Glomerular endothelial cell (primary cell): ENCODE results near the gene CD4. TPM values are rescaled to one million over a fixed set of nuclear protein-coding genes. Genes with fewer than 3 reads are reported as not detected.

Experiments
- DNase-seq: peaks from one replicate; pipeline ENCODE4 v3.0.0-alpha.2; 2011; ENCODE audit warnings: low read depth, low spot score; ENCODE audit errors: extremely low read depth
- total RNA-seq: library from RNA; depleted of rRNA; stranded (reverse); fragments of >200 nt; gene quantifications from 2 replicates; pipeline ENCODE4 v1.2.3, GENCODE V29; 2015

CD4 gene
- total RNA-seq, 1 donor from 2014 or later: not detected

DNA sequence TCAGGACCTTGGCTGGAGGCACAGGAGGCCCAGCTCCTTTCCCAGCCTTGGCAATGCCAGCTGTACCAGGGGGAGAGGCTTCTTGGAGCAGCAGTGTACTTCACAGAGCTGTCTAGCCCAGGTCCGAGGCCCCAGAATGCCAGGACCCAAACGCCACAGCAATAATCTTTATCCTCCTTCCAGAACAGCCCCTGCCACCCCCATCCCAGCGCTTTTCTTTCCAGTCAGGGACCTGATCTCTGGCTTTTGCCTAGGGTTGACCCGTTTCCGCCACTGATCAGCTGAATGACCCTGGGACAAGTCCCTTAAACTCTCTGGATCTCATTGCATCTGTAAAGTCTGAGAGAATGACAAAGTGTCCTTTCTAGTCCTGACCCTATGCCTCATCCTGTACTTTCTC, 11.9 kb upstream of the CD4 start:
- no peak for DNase-seq

DNA sequence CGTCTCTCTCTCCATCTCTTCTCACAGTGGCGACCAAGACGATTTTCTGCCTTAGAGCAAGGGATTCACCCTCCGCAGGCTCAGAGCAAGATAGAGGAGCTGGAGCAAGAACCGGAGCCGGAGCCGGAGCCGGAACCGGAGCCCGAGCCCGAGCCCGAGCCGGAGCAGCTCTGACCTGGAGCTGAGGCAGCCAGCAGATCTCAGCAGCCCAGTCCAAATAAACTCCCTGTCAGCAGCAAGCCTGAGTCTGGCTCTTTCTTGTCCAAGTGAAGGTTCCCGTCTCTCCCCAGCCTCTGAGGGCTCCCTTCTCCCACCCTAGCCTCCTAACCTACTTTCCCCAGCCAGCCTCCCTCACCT, 11.1 kb upstream of the CD4 start:
- no peak for DNase-seq

DNA sequence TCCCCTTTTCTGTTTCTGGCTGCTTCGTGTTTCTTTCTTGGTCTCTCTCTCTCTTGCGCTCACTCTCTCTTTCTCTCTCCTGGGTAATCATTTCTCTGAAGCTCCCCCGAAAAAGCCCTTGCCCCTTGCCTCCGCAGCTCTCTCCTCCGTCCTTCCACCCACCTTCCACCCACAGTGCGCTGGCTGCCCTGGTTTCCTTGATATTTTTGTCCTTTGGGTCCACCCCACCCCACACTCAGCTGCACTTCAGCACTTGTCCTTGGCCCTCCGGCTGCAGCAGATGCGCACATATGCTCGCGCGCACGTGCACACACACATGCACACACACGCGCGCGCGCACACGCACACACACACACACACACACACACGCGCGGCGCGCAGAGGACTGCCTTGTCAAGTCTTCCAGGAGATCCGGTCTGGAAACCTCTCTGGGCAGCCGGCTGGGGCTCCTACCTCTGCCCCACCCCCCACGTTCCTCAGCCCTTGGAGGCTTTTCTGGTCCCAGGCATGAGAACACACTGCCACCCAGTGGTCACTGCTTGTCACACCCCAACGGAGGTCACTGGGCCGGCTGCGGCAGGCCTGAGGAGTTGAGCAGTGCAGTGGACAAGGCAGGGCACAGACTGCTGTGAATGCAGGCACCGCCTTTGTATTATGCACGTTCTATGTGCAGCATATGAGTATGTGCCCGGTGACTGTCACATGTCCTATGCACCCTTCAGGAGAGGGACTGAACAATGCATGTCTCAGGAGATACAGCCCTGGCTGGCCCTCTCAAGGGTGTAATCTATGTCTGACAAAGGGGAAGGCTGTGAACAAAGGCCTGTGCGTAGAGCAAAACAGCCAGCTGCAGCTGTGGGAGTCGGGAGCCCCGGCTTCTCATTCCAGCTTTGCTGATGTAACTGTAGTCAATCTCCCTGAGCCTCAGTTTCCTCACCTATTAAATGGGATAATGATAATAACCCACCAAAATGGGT, 10.5 kb upstream of the CD4 start:
- DNase-seq: peak; percentile 68

DNA sequence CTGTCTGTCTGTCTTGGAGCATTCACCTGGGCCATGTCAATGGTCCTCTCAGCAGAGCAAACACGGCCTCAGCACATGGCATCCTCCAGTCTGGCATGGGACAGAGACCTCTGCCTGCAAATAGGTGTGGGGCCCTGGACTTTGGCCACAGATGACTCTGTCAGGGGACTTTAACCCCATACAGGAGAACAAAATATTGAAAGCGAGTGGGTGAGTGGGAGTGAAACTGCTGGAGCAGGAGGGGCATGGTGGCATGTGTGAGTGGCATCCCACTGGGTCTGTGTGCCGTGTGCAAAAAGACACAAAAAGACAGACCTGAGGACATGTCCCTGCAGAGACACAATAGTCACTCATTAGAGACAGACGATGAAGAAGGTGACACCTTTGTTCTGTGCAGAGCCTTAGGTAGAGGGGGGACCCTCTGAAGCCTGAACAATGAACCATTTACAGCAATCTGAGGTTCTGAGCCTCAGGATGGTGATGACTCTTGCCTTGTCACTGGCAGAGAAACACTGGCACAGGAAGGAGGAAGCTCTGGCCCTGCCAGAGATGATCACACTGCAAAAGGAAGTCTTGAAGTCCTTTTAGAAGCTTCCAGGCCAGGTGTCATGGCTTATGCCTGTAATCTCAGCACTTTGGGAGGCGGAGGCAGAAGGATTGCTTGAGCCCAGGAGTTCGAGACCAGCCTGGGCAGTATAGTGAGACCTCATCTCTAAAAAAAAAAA, 9.5 kb upstream of the CD4 start:
- DNase-seq: no peak

DNA sequence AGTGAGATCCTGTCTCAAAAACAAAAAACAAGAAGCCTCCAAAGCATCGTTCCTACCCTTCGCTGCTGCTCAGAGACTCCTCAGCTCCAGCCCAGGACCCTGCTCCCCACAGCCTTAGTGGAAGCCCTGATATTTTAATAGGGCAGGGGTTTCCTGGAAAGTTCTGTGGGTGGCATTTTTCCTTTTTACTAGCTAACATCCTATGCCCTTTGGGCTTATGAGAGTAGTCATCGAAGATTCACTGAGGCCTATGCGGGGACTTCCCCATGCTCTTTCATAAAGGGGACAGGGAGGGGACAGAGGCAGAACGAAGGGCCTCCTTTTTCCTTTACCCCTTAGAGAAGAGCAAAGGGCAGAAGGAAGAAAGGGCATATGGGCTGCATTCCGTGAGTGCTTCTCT, 8.8 kb upstream of the CD4 start:
- no peak for DNase-seq

DNA sequence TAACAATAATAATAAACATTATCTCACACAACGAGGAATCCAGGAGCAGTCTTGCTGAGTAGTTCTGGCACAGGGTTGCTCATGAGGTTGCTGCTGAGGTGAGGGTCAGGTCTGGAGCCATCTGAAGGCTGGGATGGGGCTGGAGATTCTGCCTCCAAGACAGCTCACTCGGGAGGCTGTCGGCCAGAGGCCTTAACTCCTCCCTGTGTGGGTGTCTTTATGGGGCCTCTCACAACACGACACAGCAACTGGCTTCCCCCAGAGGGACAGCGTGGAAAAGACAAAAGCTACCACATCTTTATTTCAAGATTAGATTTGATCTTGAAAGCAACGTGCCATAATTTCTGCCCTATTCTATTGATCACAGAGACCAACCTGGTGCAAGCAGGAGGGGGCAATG, 7.2 kb upstream of the CD4 start:
- DNase-seq: no peak

DNA sequence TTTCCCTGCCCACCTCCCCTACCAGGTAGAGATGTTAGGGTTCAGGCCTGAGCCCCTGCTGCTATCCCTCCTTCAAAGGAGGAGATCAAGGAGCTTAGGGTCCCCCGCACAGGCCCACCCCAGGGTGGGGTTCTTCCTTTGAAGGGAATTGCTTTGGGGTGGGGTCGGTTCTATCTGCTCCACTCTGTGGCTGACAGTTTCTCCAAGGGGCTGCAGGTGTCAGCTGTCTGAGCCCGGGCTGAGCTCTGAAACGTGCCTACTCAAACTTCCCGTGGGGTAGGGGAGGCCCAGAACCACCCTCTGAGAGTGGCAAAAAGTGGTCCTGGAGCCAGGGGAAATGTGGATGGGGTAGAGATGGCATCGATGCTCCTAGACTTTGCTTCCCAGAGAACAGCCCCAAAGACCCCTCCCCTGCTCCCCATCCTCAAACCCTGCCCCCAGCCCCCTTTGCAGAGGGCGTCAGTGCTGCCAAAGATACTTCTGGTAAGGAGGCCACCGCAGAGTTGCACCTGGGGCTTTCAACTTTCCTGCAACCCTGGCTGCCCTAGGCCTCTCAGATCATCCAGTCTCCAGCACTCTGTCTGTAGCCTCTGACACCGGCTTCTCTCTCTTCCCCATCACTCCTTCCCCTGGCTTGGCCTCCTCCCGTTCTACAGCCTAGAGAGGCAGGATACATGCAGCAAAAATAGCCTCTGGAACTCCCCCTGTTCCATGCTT, 6.3 kb upstream of the CD4 start:
- no peak for DNase-seq

DNA sequence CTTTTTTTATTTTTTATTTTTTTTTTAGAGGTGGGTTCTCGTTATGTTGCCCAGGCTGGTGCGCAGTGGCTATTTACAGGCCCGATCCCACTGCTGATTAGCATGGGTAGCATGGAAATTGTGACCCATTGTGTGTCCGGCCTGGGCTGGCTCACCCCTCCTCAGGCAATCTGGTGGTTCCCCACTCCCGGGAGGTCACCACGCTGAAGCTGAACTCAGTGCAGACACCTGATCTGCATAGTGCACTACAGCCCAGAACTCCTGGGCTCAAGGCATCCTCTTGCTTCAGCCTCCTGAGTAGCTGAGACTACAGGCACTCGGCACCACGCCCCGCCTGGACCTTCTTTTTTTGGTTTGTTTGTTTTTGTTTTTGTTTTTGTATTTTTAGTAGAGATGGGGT, 5.5 kb upstream of the CD4 start:
- no peak for DNase-seq

DNA sequence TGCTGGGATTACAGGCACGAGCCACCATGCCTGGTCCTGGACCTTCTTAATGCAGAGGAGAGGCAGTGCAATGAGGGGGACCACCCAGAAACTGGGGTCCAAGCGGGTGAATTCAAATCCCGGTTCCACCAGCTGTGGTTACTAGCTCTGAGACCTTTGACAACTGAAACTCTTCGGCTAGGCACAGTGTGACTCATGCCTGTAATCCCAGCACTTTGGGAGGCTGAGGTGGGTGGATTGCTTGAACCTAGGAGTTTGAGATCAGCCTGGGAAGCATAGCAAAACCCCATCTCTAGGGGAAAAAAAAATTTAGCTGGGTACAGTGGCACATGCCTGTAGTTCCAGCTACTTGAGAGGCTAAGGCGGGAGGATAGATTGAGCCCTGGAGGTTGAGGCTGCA, 5.0 kb upstream of the CD4 start:
- no peak for DNase-seq

DNA sequence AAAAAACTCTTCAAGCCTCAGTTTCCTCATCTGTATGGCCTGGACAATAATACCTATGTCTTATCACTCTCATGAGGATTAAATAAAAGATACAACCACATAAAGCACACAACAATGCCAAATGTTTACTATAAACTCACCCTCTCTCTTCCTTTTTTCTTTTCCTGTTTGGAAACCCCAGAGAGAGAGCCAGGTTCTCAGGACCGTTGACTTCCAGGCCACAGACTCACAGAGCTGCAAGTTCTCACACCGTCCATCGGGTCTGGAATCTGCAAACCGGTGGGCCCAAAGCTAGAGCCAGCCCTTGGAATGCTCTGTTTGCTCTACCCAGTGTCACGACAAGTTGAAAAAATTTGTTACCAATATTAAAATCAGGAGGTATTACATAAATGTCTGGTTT, 4.6 kb upstream of the CD4 start:
- no peak for DNase-seq

DNA sequence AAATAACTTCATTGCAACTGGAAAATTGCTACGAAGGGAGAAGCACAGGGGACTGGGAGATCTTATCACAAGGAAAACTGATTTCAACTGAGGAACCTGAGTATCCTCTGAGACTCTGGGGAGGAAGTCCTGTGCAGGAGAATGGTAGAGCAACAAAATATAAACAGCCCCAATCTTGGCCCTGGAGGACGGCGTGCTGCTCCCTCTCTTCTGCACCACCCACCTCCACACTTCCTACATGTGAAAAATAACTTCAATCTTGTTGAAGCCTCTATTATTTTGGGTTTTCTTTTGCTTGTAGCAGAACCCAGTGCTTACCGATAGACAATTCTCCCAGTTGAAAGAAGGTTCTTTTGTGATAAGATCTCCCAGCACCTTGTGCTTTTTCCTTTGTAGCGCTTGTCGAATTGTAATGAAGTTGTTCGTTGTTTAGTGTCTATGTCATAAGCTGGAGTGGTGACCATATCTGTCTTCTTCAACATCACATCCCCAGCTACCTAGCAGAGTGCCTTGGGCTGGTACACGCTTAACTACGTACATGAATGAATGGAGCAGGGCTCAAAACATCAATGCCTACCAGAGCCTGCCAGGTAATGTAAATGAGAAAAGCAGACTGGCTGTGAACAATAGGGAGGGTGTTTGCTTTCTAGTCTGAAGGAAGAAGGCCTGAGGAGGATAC, 2.8 kb upstream of the CD4 start:
- no peak for DNase-seq

DNA sequence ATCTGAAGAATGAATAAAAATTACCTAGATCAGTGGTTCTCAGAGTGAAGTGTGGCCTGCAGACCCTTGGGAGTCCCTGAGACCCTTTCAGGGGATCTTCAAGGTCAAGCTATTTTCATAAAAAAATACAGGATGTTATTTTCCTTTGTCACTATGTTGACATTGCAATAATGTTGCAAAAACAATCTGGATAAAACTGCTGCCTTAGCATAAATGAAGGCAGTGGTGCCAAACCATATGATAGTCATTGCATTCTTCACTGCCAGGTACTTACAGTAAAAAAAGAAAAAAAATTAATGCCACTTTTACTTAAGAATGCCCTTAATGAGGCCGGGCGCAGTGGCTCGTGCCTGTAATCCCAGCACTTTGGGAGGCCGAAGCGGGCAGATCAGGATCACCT, 2.0 kb upstream of the CD4 start:
- no peak for DNase-seq

DNA sequence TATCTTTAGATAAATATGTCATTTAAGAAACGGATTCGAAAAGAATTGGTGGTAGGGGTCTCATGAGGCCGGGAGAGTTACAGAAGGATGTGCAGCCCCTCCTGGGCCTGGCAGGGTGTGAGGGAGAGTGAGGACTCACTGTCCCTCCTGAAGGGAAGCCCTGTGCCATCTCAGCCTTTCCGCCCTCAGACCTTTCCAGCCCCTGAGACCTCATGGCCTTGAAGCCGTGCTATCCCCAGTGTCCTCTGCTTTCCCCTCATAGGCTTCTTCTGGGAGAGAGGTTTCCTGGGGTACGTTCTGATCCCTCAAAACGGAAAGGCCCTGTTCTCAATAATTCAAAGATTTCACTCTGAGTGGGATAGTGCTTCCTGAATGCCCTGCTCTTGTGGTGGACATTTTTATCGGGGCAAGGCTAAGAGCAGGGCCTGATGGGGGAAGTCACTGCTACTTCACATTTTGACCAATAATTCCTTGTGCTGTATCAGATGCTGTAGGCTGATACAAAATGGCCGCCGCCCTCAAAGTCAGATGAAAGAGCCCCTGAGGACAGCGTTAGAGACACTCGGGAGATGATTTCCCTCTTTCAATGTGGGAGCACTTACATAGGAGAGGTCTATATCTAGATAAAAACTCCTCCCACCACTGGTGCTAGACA, 1.3 kb downstream of the CD4 start:
- no peak for DNase-seq

DNA sequence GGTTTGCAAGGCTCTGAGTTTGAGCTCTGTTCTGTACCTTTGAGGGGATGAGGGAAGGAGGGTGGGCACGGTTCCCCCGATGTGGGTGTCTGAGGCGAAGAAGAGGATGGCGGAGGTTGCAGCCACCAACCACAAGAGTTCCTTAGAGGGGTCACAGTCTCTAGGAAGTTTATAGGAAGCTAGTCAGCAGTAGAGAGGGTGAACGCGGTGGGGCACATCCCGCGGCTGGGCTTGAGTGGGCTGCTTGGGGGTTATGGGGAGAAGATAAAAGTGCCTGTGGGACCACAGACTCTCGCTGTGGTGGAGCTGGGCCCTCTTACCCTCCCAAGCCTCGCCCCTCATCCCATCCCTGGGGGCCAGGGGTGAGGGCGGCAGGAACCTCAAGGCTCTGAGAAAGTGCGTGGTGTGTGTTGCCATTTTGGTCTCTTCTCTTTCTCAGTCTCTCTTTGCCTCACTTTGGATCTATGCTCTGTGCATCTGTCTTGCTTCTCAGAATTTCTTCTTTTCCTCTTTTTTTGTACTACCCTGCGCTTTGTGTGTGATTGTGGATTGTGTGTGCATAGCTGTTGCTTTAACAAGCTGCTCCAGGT, 2.7 kb downstream of the CD4 start:
- no peak for DNase-seq

DNA sequence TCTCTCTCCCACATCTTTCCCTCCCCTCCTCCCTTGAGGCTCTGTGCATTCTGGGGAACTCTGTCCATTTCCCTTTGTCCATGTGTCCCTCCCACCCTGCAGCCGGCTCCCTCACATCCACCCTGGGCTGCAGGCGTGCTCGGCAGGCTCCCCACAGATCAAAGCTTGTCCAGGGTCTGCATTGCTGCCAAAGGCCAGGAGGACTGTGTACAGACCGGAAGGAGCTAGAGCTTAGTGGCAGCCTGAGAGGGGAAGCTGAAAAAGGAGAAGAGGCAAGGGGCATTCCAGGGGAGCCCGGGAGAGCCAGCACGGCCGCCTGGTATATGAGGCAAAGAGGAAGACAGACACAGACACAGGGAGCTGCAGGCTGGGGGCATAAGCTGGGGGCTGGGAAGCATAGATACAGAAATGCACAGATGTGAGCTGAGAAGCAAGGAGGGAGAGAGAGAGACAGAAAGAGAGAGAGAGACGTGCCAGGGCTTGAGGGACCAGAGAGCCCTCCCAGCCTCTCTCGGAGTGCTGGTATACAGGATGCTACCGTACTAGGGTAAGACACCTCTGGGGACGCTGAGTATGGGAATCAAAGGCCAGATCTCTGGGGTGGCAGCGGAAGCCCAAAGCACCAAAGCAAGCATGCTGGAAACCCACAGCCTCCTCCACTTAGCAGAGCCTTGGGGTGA, 3.3 kb downstream of the CD4 start:
- DNase-seq: no peak

DNA sequence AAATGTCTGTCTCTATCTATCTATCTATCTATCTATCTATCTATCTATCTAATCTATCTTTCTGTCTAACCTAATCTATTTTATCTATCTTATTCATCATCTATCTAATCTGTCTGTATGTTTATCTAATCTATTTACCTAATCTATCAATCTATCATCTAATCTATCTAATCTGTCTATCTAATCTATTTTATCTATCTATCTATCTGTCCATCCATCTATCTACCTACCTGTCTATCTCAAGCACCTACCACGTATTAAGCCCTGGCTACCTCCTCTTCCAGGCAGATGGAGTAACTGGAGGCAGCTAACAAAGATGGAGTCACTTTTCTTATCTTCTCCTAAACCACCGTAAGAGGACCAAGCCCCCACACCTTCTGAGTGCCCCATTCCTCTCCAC, 5.8 kb downstream of the CD4 start:
- no peak for DNase-seq

DNA sequence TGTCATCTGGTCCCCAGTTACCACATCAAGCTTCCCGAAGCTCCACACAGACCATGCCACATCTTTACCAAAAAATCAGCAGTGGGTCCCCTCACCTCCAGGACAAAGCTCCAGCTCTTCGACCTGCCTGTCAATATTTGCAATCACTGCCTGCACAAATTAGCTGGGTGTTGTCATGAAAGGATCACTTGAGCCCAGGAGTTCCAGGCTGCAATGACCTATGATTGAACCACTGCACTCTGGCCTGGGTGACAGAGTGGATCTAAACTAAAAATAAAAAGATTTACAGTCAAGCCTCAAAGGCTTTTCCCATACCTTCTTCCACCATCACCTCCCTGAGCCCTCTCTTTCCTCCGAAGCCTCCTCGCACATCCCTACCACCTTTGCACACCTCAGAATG, 7.2 kb downstream of the CD4 start:
- no peak for DNase-seq

DNA sequence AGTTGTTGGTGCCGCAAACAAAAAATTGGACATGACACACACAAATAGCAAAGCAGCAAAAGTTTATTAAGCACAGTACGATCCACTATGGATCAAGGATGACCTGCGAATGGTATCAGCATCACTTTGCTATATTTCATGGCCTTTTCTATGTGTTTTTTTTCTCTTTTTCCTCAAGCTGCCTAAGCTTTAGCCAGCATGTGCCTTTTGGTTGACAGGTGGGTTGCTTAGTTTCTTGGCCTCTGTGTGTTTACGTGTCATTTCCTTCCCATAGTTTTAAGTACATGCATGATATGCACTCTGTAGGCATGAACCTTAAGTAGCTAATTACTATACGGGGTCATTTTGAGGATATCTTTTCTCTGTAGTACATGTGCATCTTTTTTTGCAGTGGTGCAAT, 9.8 kb downstream of the CD4 start:
- no peak for DNase-seq

DNA sequence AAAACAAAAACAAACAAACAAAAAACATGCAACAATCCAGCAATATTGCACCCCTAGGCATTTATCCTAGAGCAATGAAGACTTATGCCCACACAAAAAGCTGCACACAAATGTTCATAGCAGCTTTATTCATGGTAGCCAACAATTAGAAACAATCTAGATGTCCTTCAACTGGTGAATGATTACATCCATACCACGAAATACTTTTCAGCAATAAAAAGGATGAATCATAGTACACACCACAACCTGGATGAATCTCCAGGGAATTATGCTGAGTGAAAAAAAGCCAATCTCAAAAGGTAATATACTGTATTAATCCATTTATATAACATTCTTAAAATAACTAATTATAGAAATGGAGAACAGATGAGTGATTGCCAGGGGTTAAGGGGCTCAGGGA, 17.8 kb downstream of the CD4 start:
- no peak for DNase-seq

DNA sequence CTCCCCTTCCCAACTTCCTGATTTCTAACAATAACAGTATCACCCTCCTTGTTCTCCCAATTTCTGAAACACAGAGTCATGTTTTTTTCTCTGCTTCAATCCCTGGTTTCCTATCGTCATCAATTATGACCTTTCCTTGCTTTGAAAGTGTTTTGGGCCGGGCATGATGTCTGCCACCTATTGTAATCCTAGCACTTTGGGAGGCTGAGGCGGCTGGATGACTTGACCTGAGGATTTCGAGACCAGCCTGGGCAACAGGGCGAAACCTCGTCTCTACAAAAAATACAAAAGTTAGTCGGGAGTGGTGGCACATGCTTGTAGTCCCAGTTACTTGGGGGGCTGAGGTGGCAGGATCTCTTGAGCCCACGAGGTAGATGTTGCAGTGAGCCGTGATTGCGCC, 19.7 kb downstream of the CD4 start:
- no peak for DNase-seq
